Brain microvascular endothelial cell (primary cell): ENCODE measurements around the gene RTL1.
A peak's percentile ranks its signal among the peaks of the same experiment; 100 is the strongest.

Experiments used
- DNase-seq: peaks from one replicate; pipeline ENCODE4 v3.0.0-alpha.2; 2020
- H3K27ac ChIP-seq: fragments of 250-450 bp; sonication (Bioruptor Pico); 2 replicates; pipeline ENCODE4 v1.5.1; 2020; ENCODE audit warnings: mild to moderate bottlenecking, moderate library complexity
- H3K27me3 ChIP-seq: fragments of 250-450 bp; sonication (Bioruptor Pico); replicated peaks from 2 replicates; pipeline ENCODE4 v1.5.1; 2020; ENCODE audit warnings: mild to moderate bottlenecking
- H3K36me3 ChIP-seq: fragments of 250-450 bp; sonication (Bioruptor Pico); replicated peaks from 2 replicates; pipeline ENCODE4 v1.5.1; 2020; ENCODE audit warnings: mild to moderate bottlenecking
- H3K4me3 ChIP-seq: 2 replicates; pipeline ENCODE4 v1.5.1; 2011; ENCODE audit warnings: low read depth, mild to moderate bottlenecking, control low read depth, low read length, moderate library complexity
- CTCF ChIP-seq: IDR thresholded peaks from 2 replicates; pipeline ENCODE4 v1.5.1; 2011; ENCODE audit warnings: low read depth, mild to moderate bottlenecking, moderate library complexity, low read length, control low read depth, inconsistent platforms; ENCODE audit errors: missing control alignments
- in situ Hi-C: cut with HindIII; loops from 2 replicates; pipeline ENCODE4 v1.10.0; 2017; ENCODE audit warnings: low sequenced_read_pairs, low pct_ligation_motif_present

Gene RTL1

GRCh38 chr14:100854435-100854834, 49.1 kb downstream of the RTL1 start:
- in situ Hi-C loops = no loop called here
- Histone ChIP-seq H3K27me3 (no peaks in the 10 kb centered on the region), H3K27ac (no peak overlapping the region), H3K36me3 (peaks cover 43% of the 10 kb centered on the region), H3K4me3 (no peak overlapping the region)
- TF ChIP-seq CTCF = no peak
- DNase-seq = no peak

- no peak for DNase-seq
- H3K27me3 ChIP-seq = no peaks in the 10 kb centered on the region
- in situ Hi-C loops = no loop called here
- no peak overlapping the region for H3K4me3 ChIP-seq
- H3K27ac ChIP-seq = no peak overlapping the region
- TF ChIP-seq CTCF = no peak
- H3K36me3 ChIP-seq = peaks cover 39% of the 10 kb centered on the region
These were observed 51.4 kb downstream of the RTL1 start for GRCh38 chr14:100851946-100852620.

GRCh38 chr14:100851586-100851916, 52.0 kb downstream of the RTL1 start:
- H3K27ac ChIP-seq = no peak overlapping the region
- in situ Hi-C loops = no loop called here
- no peak for TF ChIP-seq CTCF
- DNase-seq = no peak
- H3K36me3 ChIP-seq = peaks cover 36% of the 10 kb centered on the region
- no peaks in the 10 kb centered on the region for H3K27me3 ChIP-seq
- no peak overlapping the region for H3K4me3 ChIP-seq

DNA sequence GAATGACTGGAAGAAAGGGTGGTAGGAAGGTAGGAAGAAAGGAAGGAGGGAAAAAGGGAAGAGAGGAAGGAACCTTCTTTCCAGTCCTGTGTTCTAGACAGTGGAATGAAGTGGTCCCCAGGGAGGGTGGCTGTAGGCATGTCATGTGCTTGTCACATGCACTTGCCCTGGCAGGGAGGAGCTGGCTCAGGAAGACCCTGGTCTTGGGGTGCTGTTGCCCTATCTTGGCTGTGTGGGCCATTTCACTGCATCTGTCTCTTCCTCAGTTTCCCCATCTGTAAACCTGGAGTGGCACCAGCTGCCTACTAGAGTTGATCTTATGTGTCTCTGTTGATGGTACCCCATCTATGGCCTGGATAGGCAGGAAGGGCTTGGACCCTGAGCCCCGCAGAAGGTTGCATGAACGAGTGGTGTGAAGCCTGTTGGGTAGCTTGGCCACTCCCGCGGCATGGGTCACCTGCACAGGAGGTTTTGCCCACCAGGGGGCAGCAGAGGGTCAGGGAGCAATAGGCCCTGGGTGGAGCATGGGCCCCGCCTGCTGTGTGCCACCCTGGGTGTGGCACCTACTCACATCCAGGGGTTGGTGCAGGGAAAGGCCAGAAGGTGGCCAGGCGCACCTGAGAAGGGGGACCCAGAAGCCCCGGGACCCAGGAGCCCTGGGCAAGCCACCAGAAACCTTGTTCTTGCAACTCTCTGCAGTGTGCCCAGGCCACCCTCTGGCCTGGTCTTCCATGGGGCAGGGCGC, 52.5 kb downstream of the RTL1 start:
- no peak for DNase-seq
- peak; percentile 78 for TF ChIP-seq CTCF
- Histone ChIP-seq H3K4me3 (no peak overlapping the region), H3K27ac (no peak overlapping the region), H3K27me3 (no peaks in the 10 kb centered on the region), H3K36me3 (peaks cover 38% of the 10 kb centered on the region)
- in situ Hi-C loops = no loop called here

DNA sequence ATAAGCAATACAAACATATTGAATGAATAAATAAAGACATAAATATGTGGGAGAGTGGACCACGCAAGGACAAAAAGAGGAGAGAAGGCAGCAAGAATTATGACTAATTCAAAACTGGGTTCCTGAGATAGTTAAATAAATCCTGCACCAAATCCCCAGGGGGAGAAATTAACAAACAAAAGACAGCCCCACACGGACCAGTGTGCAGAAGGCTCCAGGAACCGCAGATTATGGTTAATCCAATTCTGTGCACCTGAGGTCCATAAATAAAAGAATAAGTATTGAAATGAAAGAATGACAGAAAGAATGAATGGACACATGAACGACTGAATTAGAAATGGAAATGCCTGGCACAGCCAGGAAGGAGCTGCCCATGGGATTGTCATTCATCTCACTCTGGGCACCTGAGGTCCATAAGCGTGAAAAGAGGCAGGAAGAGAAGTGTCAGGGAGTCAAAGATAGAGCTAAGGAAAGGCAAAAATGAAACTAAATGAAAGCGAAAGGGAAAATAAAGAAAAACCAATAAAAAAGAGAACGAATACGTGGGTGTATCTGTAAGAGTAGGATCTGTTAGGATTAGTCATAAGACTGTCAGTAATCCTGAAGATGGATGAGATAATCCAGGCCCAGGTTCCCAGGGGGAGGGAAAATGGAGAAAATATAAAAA, 54.3 kb downstream of the RTL1 start:
- TF ChIP-seq CTCF = no peak
- in situ Hi-C loops = no loop called here
- peaks cover 38% of the 10 kb centered on the region for H3K36me3 ChIP-seq
- H3K27me3 ChIP-seq = no peaks in the 10 kb centered on the region
- DNase-seq = no peak
- H3K27ac ChIP-seq = peak overlapping the region; percentile 11
- no peak overlapping the region for H3K4me3 ChIP-seq
